DMS153 (cell line): ENCODE measurements around the gene HS3ST4.
A peak's percentile ranks its signal among the peaks of the same experiment; 100 is the strongest.

Experiments used
- DNase-seq: peaks from one replicate; lab custom pipeline; 2025; lab: John Stamatoyannopoulos, UW

The HS3ST4 gene

GRCh38 chr16:25895380-25895779, 203.6 kb downstream of the HS3ST4 start:
- no peak for DNase-seq

- peak; percentile 26 for DNase-seq
Observed at GRCh38 chr16:25896411-25896810, 204.7 kb downstream of the HS3ST4 start.

GRCh38 chr16:25897702-25898101, 205.9 kb downstream of the HS3ST4 start:
- no peak for DNase-seq

GRCh38 chr16:25905810-25906209, 214.1 kb downstream of the HS3ST4 start:
- no peak for DNase-seq

GRCh38 chr16:25910971-25911370, 219.2 kb downstream of the HS3ST4 start:
- DNase-seq, result no peak

- no peak for DNase-seq
Observed at GRCh38 chr16:25912321-25912720, 220.6 kb downstream of the HS3ST4 start.

GRCh38 chr16:25914357-25914962, 222.7 kb downstream of the HS3ST4 start:
- DNase-seq, result no peak

- no peak for DNase-seq
Observed at GRCh38 chr16:25916037-25916436, 224.3 kb downstream of the HS3ST4 start.

- peak; percentile 41 for DNase-seq
Observed at GRCh38 chr16:25922438-25922837, 230.7 kb downstream of the HS3ST4 start.

- no peak for DNase-seq
Observed at GRCh38 chr16:25925421-25925820, 233.7 kb downstream of the HS3ST4 start.

- no peak for DNase-seq
Observed at GRCh38 chr16:25931473-25932035, 239.8 kb downstream of the HS3ST4 start.

- DNase-seq, result no peak
Observed at GRCh38 chr16:25941800-25942499, 250.2 kb downstream of the HS3ST4 start.

GRCh38 chr16:25950586-25951281, 259.0 kb downstream of the HS3ST4 start:
- no peak for DNase-seq

- DNase-seq, result no peak
Observed at GRCh38 chr16:25951999-25952398, 260.2 kb downstream of the HS3ST4 start.

- DNase-seq, result no peak
Observed at GRCh38 chr16:25952983-25953382, 261.2 kb downstream of the HS3ST4 start.

GRCh38 chr16:25957707-25958106, 265.9 kb downstream of the HS3ST4 start:
- DNase-seq, result no peak

- no peak for DNase-seq
Observed at GRCh38 chr16:25959221-25959620, 267.5 kb downstream of the HS3ST4 start.

- DNase-seq, result no peak
Observed at GRCh38 chr16:25966172-25967097, 274.7 kb downstream of the HS3ST4 start.

GRCh38 chr16:25977121-25977520, 285.4 kb downstream of the HS3ST4 start:
- no peak for DNase-seq

- DNase-seq, result no peak
Observed at GRCh38 chr16:25978218-25978617, 286.5 kb downstream of the HS3ST4 start.

- DNase-seq, result peak; percentile 95
Observed at GRCh38 chr16:25988084-25988483, 296.3 kb downstream of the HS3ST4 start.

- no peak for DNase-seq
Observed at GRCh38 chr16:25988882-25989281, 297.1 kb downstream of the HS3ST4 start.
